Astrocyte (in vitro differentiated cells and primary cell): ENCODE measurements around the gene KIF25.

ENCODE experiments used
- CTCF ChIP-seq: IDR thresholded peaks from 2 replicates; pipeline ENCODE4 v1.5.1; 2011; ENCODE audit warnings: low read depth, mild to moderate bottlenecking, inconsistent platforms, low read length, moderate library complexity; ENCODE audit not compliant: insufficient read depth
- EZH2 ChIP-seq: IDR thresholded peaks from 2 replicates; pipeline ENCODE4 v1.6.1; 2012; ENCODE audit warnings: mild to moderate bottlenecking, low read length, inconsistent platforms; ENCODE audit not compliant: insufficient read depth

DNA sequence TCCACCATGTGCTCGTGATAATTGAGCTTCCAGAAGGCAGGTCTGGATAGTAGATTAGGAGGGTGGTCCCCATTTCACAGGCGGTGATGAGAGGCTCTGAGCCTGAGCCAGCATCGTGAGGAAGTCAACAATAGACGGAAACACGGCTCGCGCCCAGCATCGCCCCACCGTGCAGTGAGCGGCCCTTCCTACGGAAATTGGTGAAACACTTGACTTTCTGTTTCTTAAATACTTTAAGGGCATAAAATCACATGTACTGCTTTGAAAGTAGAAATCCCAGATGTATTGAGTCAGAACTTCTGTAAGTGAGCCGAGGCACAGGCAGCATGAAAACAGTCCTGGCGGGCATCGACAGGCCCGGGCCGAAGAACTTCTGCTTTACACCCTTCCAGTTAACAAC, 4.3 kb upstream of the KIF25 start:
- TF ChIP-seq CTCF (no peak), EZH2 (no peak)
